Testis (tissue), 3 donors: Measurements from ENCODE around the gene LYST. TPM values are rescaled to one million over a fixed set of nuclear protein-coding genes. Genes with fewer than 3 reads are reported as not detected.

ENCODE experiments used
- DNase-seq: peaks from one replicate; pipeline ENCODE4 v3.0.0-alpha.2; 2019
- H3K27ac ChIP-seq, 2 donors: fragments of 200-600 bp; sonication (generic); one replicate each; pipeline ENCODE4 v1.5.1; 2019
- H3K27me3 ChIP-seq: fragments of 200-600 bp; sonication (generic); one replicate; pipeline ENCODE4 v1.5.1; 2019
- H3K36me3 ChIP-seq: fragments of 200-600 bp; sonication (generic); one replicate; pipeline ENCODE4 v1.5.1; 2017; ENCODE audit warnings: low read depth; ENCODE audit errors: missing control alignments
- H3K4me1 ChIP-seq: fragments of 200-600 bp; sonication (generic); one replicate; pipeline ENCODE4 v1.5.1; 2019
- H3K4me3 ChIP-seq, 2 donors: fragments of 200-600 bp; sonication (generic); one replicate each; pipeline ENCODE4 v1.5.1; 2017 to 2019
- H3K9me3 ChIP-seq: fragments of 200-600 bp; sonication (generic); one replicate; pipeline ENCODE4 v1.5.1; 2017
- CTCF ChIP-seq, 3 experiments: fragments of 450-650 bp in 2 of 3; fragments of 200-600 bp in 1 of 3; sonication (generic) in 1 of 3; IDR thresholded peaks; one replicate each; pipeline ENCODE4 v1.5.1; 2016 to 2019; ENCODE audit warnings: antibody characterized with exemption in 3 of 3, mild to moderate bottlenecking in 2 of 3, moderate library complexity in 1 of 3
- POLR2A ChIP-seq: fragments of 450-650 bp; IDR thresholded peaks from one replicate; pipeline ENCODE4 v1.6.1; 2017; ENCODE audit warnings: antibody characterized with exemption, mild to moderate bottlenecking, moderate library complexity
- WGBS, 2 donors: methylation state at CpG; one replicate each; pipeline ENCODE4 v1.1.5; 2018; 5-methylcytosine and 5-hydroxymethylcytosine counted together
- intact Hi-C: fragments of 100-400 bp; cut with DNase I; formaldehyde crosslinking; loops from one replicate; pipeline ENCODE4 v1.15.1; 2023; ENCODE audit warnings: low total_unique reads
- polyA plus RNA-seq: library from polyadenylated mRNA; stranded (reverse); fragments of 350-450 nt; fragmentation: Illumina TruSeq; extraction: RNeasy Lipid Tissue Mini Kit (QIAGEN cat#74804); gene quantifications from one replicate; pipeline ENCODE4 v1.2.3, GENCODE V29; 2014; ENCODE audit warnings: low read depth, low replicate concordance; ENCODE audit not compliant: insufficient read depth
- total RNA-seq, 2 donors: library from RNA; depleted of rRNA; stranded (reverse); fragments of >200 nt; gene quantifications; one replicate each; pipeline ENCODE4 v1.2.3, GENCODE V29; 2016

LYST gene
- total and polyA plus RNA-seq, 3 donors from 2014 or later: 22.9 to 69.1 (median 60.9) TPM

DNA sequence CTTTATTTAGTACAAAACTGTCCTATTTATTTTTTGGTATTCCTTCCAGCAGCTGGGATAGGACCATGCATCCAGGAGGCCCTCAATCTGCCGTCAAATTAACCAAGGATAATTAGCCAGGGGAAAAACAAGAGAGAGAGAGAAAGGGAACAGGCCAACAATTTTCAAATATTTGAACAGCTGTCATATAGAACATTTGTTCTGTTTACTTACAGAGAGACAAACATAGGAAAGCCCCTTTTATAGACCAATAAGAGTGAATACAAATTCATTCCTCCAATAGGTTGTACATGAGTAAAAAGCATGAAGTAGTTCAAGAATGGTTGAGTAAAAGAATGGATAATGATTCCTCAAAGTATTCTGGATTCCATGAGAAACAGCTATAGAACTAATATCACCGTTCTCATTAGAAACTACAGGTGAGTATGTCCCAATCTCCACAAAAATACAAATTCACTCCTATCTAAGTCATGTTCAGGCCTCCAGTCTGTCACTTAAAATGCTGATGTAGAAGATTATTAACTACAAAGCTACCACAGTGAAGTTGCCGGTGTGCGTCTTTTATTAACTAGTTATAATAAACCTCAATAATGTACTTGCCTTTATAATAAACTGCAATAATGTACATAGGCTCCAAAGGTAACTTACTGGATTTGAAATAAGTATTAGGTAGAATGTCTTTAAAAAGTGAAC lies 152.4 kb downstream of the LYST start:
- no peak for DNase-seq
- TF ChIP-seq POLR2A (no peak), CTCF (IDR thresholded peaks at IDR 0.05) (no peak)
- Histone ChIP-seq H3K4me1 (no peaks in the 10 kb centered on the region), H3K27me3 (no peaks in the 10 kb centered on the region), H3K4me3 (no peak overlapping the region), H3K27ac (no peak overlapping the region), H3K9me3 (no peaks in the 10 kb centered on the region), H3K36me3 (no peaks in the 10 kb centered on the region)
- 92 to 95% methylated on average over 4 of the region's 4 CpGs for WGBS, 2 donors
- intact Hi-C loops: no loop called here

DNA sequence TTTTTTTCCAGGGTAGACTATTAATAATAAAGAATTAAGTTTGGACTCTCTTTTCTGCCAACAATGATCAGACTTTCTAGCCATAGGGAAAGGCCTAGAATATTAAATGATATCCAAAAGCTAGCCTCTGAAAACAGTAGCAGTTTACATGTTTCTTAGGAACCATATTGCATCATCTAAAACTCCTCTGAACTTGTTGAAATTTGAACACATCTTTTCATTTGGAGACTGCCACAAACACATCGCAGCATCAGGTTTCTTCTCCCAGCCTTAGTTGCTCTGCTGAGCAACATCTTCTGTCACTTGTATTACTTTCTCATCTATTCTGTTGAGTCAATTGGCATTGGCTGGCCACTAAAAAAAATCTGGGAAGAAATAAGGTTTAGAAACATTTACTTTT lies 153.9 kb downstream of the LYST start:
- no peaks in the 10 kb centered on the region for H3K27me3 ChIP-seq
- intact Hi-C loops: no loop called here
- H3K36me3 ChIP-seq: no peaks in the 10 kb centered on the region
- H3K4me3 ChIP-seq: no peak overlapping the region
- H3K9me3 ChIP-seq: no peaks in the 10 kb centered on the region
- no peak overlapping the region for H3K27ac ChIP-seq
- no peaks in the 10 kb centered on the region for H3K4me1 ChIP-seq
- no peak for TF ChIP-seq CTCF (IDR thresholded peaks at IDR 0.05)
- TF ChIP-seq POLR2A: no peak
- WGBS, 2 donors: 98 to 100% methylated on average over 1 of the region's 1 CpG
- DNase-seq: no peak

DNA sequence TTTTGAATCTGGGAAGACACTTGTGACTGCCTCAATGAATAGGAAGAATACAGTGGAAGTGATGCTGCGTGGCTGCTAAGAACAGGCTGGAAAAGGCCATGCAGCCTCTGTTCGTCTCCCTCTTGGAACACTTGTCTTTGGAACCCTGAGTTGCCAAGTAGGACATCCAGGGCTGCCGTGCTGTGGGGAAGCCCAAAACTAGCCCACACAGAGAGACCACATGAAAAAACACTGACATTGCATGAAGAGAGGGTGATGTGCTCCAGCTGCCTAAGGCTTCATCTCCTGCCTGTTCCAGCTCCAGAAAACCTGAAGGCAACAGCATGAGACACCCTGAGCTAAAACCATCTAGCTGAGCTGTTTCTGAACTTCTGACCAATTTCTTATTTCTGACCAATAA lies 156.0 kb downstream of the LYST start:
- H3K9me3 ChIP-seq: no peaks in the 10 kb centered on the region
- TF ChIP-seq CTCF (IDR thresholded peaks at IDR 0.05) (no peak), POLR2A (no peak)
- H3K27ac ChIP-seq: no peak overlapping the region
- no peak overlapping the region for H3K4me3 ChIP-seq
- H3K27me3 ChIP-seq: no peaks in the 10 kb centered on the region
- DNase-seq: no peak
- intact Hi-C loops: no loop called here
- no peaks in the 10 kb centered on the region for H3K36me3 ChIP-seq
- no peaks in the 10 kb centered on the region for H3K4me1 ChIP-seq
- 63 to 67% methylated on average over 3 of the region's 3 CpGs for WGBS, 2 donors

- DNase-seq: no peak
- intact Hi-C loops: no loop called here
- no peak overlapping the region for H3K27ac ChIP-seq
- H3K4me1 ChIP-seq: no peaks in the 10 kb centered on the region
- no peaks in the 10 kb centered on the region for H3K9me3 ChIP-seq
- H3K4me3 ChIP-seq: no peak overlapping the region
- 90 to 93% methylated on average over 11 of the region's 11 CpGs for WGBS, 2 donors
- H3K27me3 ChIP-seq: no peaks in the 10 kb centered on the region
- H3K36me3 ChIP-seq: no peaks in the 10 kb centered on the region
- TF ChIP-seq CTCF (IDR thresholded peaks at IDR 0.05) (no peak), POLR2A (no peak)
These were observed 157.7 kb downstream of the LYST start for GRCh38 chr1:235709018-235709417.

DNA sequence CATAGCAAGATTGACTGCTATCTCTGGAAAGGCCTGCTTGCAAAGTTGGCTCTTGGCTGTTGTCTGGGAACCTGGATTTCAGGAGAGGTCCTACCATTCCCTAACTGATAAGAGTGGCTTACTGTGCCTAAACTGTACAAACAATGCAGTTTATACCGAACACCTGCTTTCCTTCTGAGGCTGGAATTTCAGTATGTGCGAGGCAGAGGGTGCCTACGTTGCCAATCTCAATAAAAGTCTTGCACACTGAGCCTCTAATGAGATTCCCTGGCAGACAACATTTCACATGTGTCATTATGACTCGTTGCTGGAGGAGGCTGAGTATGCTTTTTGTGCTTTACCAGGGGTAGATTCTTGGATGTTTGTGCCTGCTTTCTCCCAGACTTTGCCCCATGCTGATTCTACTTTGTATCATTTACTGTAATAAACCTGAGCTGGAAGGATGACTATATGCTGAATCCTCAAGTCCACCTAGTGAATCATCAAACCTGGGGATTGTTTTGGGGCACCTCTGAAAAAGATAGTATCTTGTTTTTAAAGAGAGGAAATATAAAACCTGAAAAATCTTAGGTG lies 158.2 kb downstream of the LYST start:
- H3K36me3 ChIP-seq: no peaks in the 10 kb centered on the region
- intact Hi-C loops: no loop called here
- H3K4me1 ChIP-seq: no peaks in the 10 kb centered on the region
- TF ChIP-seq POLR2A (no peak), CTCF (IDR thresholded peaks at IDR 0.05) (no peak)
- no peaks in the 10 kb centered on the region for H3K27me3 ChIP-seq
- 84 to 89% methylated on average over 4 of the region's 4 CpGs for WGBS, 2 donors
- no peaks in the 10 kb centered on the region for H3K9me3 ChIP-seq
- DNase-seq: no peak
- H3K4me3 ChIP-seq: no peak overlapping the region
- no peak overlapping the region for H3K27ac ChIP-seq
